GM12878 (cell line): ENCODE data around the gene FALEC. TPM values are rescaled to one million over a fixed set of nuclear protein-coding genes. Genes with fewer than 3 reads are reported as not detected.

Experiments
- E4F1 ChIP-seq: fragments of 450-650 bp; IDR thresholded peaks from 2 replicates; pipeline ENCODE4 v1.6.1; 2018; ENCODE audit warnings: borderline replicate concordance, mild to moderate bottlenecking; ENCODE audit not compliant: partially characterized antibody
- RAD21 ChIP-seq: IDR thresholded peaks from 2 replicates; pipeline ENCODE4 v1.6.1; 2011; ENCODE audit warnings: mild to moderate bottlenecking, low read depth, low read length, moderate library complexity; ENCODE audit not compliant: insufficient read depth
- SKIL ChIP-seq: fragments of 450-650 bp; IDR thresholded peaks from 2 replicates; pipeline ENCODE4 v1.6.1; 2017; ENCODE audit warnings: mild to moderate bottlenecking, low read depth, inconsistent platforms; ENCODE audit not compliant: poor library complexity, severe bottlenecking
- TCF12 ChIP-seq: IDR thresholded peaks from 2 replicates; pipeline ENCODE4 v1.6.1; 2011; ENCODE audit warnings: low read depth, mild to moderate bottlenecking, low read length
- USF1 ChIP-seq: IDR thresholded peaks from 2 replicates; pipeline ENCODE4 v1.6.1; 2011; ENCODE audit warnings: borderline replicate concordance, low read depth, mild to moderate bottlenecking, moderate library complexity, mixed read lengths, low read length; ENCODE audit not compliant: insufficient read depth; ENCODE audit errors: extremely low read length
- ZNF687 ChIP-seq: fragments of 450-650 bp; IDR thresholded peaks from 2 replicates; pipeline ENCODE4 v1.6.1; 2017; ENCODE audit warnings: mild to moderate bottlenecking, moderate library complexity
- polyA plus RNA-seq, 11 experiments: library from polyadenylated mRNA; depleted of rRNA in 4 of 11; unstranded in 6 of 11; stranded (reverse) in 5 of 11; fragments of >200 nt; fragmentation: Nextera tagmentation in 4 of 11; fragmentation: Illumina TruSeq in 1 of 11; extraction: Ambion mirVana in 4 of 11; extraction: Trizol in 1 of 11; gene quantifications; 1 replicate in 1 of 11; 2 replicates in 10 of 11; pipeline versions ENCODE4 v1.2.1 to v1.2.3, GENCODE V29; 2011 to 2016; ENCODE audit warnings: inconsistent platforms in 2 of 11, missing spikeins in 2 of 11, low read depth in 1 of 11
- total RNA-seq, 4 experiments: library from RNA; depleted of rRNA in 3 of 4; stranded (reverse); fragments of >200 nt in 3 of 4; fragmentation: Illumina TruSeq in 1 of 4; extraction: Trizol in 1 of 4; gene quantifications; 2 replicates each; pipeline versions ENCODE4 v1.2.1 to v1.2.3, GENCODE V29; 2013 to 2021

Gene FALEC
- total and polyA plus RNA-seq, 10 of the 15 experiments (the other 5 are each of a cell fraction or from before 2014, with no cell fraction given), result 0.21 to 0.71 (median 0.32) TPM; not detected in 3

GRCh38 chr1:150550222-150551050 lies 34.9 kb downstream of the FALEC start (continued):
- TF ChIP-seq SKIL (no peak), RAD21 (no peak), TCF12 (no peak), USF1 (no peak), ZNF687 (no peak), E4F1 (no peak)
